Measurements from ENCODE around the gene AP3D1.
"Not testable (repeated sequence)": the region's sequence is repeated elsewhere in the genome, so short reads cannot be mapped to it uniquely, and the experiment has no call there.

DNA sequence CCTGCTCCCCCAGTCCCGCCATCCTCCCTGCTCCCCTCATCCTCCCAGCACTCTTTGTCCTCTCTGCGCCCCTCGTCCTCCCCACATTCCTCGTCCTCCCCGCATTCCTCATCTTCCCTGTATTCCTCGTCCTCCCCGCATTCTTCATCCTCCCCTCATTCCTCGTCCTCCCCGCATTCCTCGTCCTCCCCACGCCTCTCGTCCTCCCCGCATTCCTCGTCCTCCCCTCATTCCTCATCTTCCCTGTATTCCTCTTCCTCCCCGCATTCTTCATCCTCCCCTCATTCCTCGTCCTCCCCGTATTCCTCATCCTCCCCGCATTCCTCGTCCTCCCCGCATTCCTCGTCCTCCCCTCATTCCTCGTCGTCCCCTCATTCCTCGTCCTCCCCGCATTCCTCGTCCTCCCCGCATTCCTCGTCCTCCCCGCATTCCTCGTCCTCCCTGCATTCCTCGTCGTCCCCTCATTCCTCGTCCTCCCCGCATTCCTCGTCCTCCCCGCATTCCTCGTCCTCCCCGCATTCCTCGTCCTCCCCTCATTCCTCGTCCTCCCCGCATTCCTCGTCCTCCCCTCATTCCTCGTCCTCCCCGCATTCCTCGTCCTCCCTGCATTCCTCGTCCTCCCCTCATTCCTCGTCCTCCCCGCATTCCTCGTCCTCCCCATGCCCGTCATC is 49.4 kb upstream of the AP3D1 start:
- TF ChIP-seq FOXA1 (IDR thresholded peaks at IDR 0.05; ENCODE audit: borderline replicate concordance); EZH2 (IDR thresholded peaks at IDR 0.05; ENCODE audit: borderline replicate concordance, low read depth, low read length); ZZZ3 (IDR thresholded peaks at IDR 0.05); FOXP1 (CRISPR knock-in tag; IDR thresholded peaks at IDR 0.05): not testable (repeated sequence)
- TF ChIP-seq, protein P1, sequence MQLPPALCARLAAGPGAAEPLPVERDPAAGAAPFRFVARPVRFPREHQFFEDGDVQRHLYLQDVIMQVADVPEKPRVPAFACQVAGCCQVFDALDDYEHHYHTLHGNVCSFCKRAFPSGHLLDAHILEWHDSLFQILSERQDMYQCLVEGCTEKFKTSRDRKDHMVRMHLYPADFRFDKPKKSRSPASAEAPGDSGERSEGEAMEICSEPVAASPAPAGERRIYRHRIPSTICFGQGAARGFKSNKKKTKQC (CRISPR knock-in tag; IDR thresholded peaks at IDR 0.05) = not testable (repeated sequence)
